Astrocyte (in vitro differentiated cells and primary cell): ENCODE results near the gene PTCH2. TPM values are rescaled to one million over a fixed set of nuclear protein-coding genes. Genes with fewer than 3 reads are reported as not detected.
"Not testable (repeated sequence)": the region's sequence is repeated elsewhere in the genome, so short reads cannot be mapped to it uniquely, and the experiment has no call there.

Experiments used
- DNase-seq: peaks from one replicate; pipeline ENCODE4 v3.0.0-alpha.2; 2010; ENCODE audit warnings: low read depth
- FAIRE-seq: peaks from 2 replicates; lab custom pipeline; 2011; peaks lifted over from hg19 to GRCh38; lab: Jason Lieb, UNC
- H2AFZ ChIP-seq: 2 replicates; pipeline ENCODE4 v1.6.0; 2012; ENCODE audit warnings: low read depth, low read length, inconsistent platforms
- H3K27ac ChIP-seq: 2 replicates; pipeline ENCODE4 v1.5.1; 2011; ENCODE audit warnings: low read depth, low read length, inconsistent platforms
- H3K27me3 ChIP-seq: 2 replicates; pipeline ENCODE4 v1.6.0; 2011; ENCODE audit warnings: low read length, inconsistent platforms; ENCODE audit not compliant: insufficient read depth
- H3K36me3 ChIP-seq: 2 replicates; pipeline ENCODE4 v1.5.1; 2011; ENCODE audit warnings: low read length, inconsistent platforms; ENCODE audit not compliant: insufficient read depth
- H3K4me1 ChIP-seq: 2 replicates; pipeline ENCODE4 v1.5.1; 2011; ENCODE audit warnings: low read length, inconsistent platforms; ENCODE audit not compliant: insufficient read depth
- H3K4me2 ChIP-seq: 2 replicates; pipeline ENCODE4 v1.6.0; 2012; ENCODE audit warnings: low read length, inconsistent platforms
- H3K4me3 ChIP-seq: 2 replicates; pipeline ENCODE4 v1.5.1; 2011; ENCODE audit warnings: low read depth, mild to moderate bottlenecking, low read length, inconsistent platforms; ENCODE audit not compliant: insufficient read depth
- H3K79me2 ChIP-seq: 2 replicates; pipeline ENCODE4 v1.6.0; 2012; ENCODE audit warnings: mild to moderate bottlenecking, low read length, inconsistent platforms; ENCODE audit not compliant: insufficient read depth
- H3K9ac ChIP-seq: 2 replicates; pipeline ENCODE4 v1.6.0; 2012; ENCODE audit warnings: mild to moderate bottlenecking, low read length, inconsistent platforms
- H3K9me3 ChIP-seq: 2 replicates; pipeline ENCODE4 v1.5.1; 2012; ENCODE audit warnings: low read depth, mild to moderate bottlenecking, low read length, inconsistent platforms; ENCODE audit not compliant: insufficient read depth
- H4K20me1 ChIP-seq: 2 replicates; pipeline ENCODE4 v1.6.0; 2012; ENCODE audit warnings: low read length, inconsistent platforms; ENCODE audit not compliant: insufficient read depth
- H3K27ac Mint-ChIP-seq: one replicate; pipeline ENCODE4 v1.8.0; 2021; ENCODE audit warnings: mild to moderate bottlenecking, mixed read lengths; ENCODE audit not compliant: unreplicated experiment
- H3K27me3 Mint-ChIP-seq: one replicate; pipeline ENCODE4 v1.8.0; 2021; ENCODE audit warnings: low read depth, mixed read lengths; ENCODE audit not compliant: unreplicated experiment
- H3K36me3 Mint-ChIP-seq: one replicate; pipeline ENCODE4 v1.8.0; 2021; ENCODE audit warnings: low read depth, mixed read lengths; ENCODE audit not compliant: unreplicated experiment
- H3K4me1 Mint-ChIP-seq: one replicate; pipeline ENCODE4 v1.8.0; 2021; ENCODE audit warnings: low read depth, mixed read lengths; ENCODE audit not compliant: unreplicated experiment
- H3K4me3 Mint-ChIP-seq: one replicate; pipeline ENCODE4 v1.8.0; 2021; ENCODE audit warnings: mild to moderate bottlenecking, moderate library complexity, mixed read lengths; ENCODE audit not compliant: unreplicated experiment
- H3K9me3 Mint-ChIP-seq: one replicate; pipeline ENCODE4 v1.8.0; 2021; ENCODE audit warnings: mild to moderate bottlenecking, mixed read lengths; ENCODE audit not compliant: unreplicated experiment
- EZH2 ChIP-seq: IDR thresholded peaks from 2 replicates; pipeline ENCODE4 v1.6.1; 2012; ENCODE audit warnings: mild to moderate bottlenecking, low read length, inconsistent platforms; ENCODE audit not compliant: insufficient read depth
- total RNA-seq: library from RNA; stranded (reverse); gene quantifications from 2 replicates; pipeline ENCODE4 v1.2.1, GENCODE V29; 2021
- TF ChIP-seq, protein P1 (sequence below): IDR thresholded peaks from 2 replicates; pipeline ENCODE4 v1.5.1; 2011; ENCODE audit warnings: low read depth, mild to moderate bottlenecking, inconsistent platforms, low read length, moderate library complexity; ENCODE audit not compliant: insufficient read depth

Gene PTCH2
- total RNA-seq, 1 donor from 2014 or later = 0.89 TPM

DNA sequence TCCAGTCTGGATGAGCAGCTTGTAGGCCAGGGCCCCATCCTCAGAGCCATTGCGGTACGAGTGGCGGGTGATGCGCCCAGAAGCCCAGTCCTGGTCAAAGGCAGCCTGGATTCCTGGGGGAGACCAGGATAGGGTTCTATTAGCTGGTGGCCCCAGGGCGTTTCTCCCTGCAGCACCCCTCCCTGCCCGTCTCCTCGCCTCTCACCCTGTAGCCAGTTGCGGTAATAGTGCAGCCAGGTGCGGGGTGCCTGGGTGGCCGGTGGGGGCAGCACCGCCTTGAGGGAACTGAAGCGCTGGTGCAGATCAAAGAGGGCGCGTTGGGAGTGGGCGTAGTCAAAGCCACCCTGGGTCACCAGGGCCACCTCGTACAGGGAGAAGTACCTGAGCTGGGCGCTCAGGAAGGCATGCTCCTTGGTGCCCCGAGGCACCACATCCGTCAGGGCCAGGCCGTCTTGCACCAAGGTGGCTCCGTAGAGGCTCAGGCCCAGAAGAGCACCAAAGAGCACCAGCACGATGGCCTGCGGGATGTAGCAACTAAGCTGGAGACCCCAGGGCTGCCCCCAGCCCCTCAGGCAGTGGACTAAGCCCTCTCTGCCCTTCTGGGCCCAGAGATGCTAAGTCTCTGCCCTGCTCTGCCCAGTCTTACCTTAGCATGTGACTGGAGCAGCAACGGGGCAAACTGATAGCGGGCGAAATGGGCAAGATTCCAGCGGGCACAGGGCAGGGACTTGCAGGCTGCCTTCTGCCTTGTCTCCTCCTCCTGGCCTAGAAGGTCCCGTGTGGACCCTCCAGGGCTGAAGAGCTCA, 15.7 kb downstream of the PTCH2 start:
- no peak overlapping the region for H3K27ac ChIP-seq
- no peak for DNase-seq
- H4K20me1 ChIP-seq = no peaks in the 10 kb centered on the region
- no peaks in the 10 kb centered on the region for H3K79me2 ChIP-seq
- H3K9me3 ChIP-seq = no peaks in the 10 kb centered on the region
- no peak overlapping the region for H2AFZ ChIP-seq
- no peak overlapping the region for H3K4me2 ChIP-seq
- no peaks in the 10 kb centered on the region for H3K4me1 Mint-ChIP-seq
- no peak overlapping the region for H3K27ac Mint-ChIP-seq
- no peaks in the 10 kb centered on the region for H3K27me3 ChIP-seq
- peaks cover 8% of the 10 kb centered on the region for H3K36me3 Mint-ChIP-seq
- peaks cover 15% of the 10 kb centered on the region for H3K9me3 Mint-ChIP-seq
- H3K4me3 Mint-ChIP-seq = no peak overlapping the region
- FAIRE-seq = no peak
- H3K36me3 ChIP-seq = no peaks in the 10 kb centered on the region
- no peaks in the 10 kb centered on the region for H3K4me1 ChIP-seq
- TF ChIP-seq, protein P1, sequence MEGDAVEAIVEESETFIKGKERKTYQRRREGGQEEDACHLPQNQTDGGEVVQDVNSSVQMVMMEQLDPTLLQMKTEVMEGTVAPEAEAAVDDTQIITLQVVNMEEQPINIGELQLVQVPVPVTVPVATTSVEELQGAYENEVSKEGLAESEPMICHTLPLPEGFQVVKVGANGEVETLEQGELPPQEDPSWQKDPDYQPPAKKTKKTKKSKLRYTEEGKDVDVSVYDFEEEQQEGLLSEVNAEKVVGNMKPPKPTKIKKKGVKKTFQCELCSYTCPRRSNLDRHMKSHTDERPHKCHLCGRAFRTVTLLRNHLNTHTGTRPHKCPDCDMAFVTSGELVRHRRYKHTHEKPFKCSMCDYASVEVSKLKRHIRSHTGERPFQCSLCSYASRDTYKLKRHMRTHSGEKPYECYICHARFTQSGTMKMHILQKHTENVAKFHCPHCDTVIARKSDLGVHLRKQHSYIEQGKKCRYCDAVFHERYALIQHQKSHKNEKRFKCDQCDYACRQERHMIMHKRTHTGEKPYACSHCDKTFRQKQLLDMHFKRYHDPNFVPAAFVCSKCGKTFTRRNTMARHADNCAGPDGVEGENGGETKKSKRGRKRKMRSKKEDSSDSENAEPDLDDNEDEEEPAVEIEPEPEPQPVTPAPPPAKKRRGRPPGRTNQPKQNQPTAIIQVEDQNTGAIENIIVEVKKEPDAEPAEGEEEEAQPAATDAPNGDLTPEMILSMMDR = no peak
- no peak for TF ChIP-seq EZH2
- H3K4me3 ChIP-seq = no peak overlapping the region
- no peak overlapping the region for H3K9ac ChIP-seq
- H3K27me3 Mint-ChIP-seq = peaks cover 8% of the 10 kb centered on the region

DNA sequence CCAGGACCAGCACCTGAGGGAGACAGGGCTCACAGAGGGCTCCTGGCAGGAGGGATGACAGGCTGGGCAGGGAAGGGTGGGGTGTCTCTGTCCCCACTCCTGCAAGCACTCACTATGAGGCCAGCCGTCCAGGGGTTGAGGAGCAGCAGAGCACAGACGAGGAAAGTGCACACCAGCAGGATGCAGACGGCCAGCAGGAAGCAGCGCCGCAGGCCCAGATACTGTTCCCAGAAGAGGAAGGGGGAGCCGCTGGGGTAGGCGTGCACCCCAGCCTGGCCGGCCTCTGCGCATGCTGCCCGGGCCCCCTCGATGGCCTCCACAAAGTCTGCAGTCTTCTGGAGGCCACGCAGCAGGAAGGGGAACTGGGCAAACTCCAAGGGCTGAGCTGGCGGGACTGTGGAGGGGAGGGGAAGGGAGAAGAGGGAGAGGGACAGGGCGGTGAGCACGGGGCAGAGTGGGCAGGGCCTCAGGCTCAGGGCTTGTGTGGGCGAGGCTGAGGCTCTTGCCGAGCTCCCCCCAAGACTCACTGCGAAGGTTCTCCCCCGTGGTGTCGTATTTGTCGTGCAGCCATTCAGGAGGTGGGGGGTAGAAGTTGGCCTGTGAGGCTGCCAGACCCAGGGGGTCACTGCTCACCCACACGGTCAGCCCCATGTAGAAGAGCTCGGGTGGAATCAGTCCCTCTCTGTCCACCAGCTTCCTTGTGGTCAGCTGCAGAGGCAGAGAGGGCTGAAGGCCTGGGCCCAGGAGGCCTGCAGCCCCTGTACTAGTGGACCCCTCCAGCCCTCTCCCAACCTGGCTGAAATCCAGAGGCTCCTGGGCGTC, 16.5 kb downstream of the PTCH2 start:
- no peak for TF ChIP-seq EZH2
- TF ChIP-seq, protein P1 = no peak
- H3K4me2 ChIP-seq = no peak overlapping the region
- H3K27ac ChIP-seq = no peak overlapping the region
- no peak overlapping the region for H2AFZ ChIP-seq
- FAIRE-seq (no peak), DNase-seq (no peak)
- H3K79me2 ChIP-seq = no peaks in the 10 kb centered on the region
- no peak overlapping the region for H3K4me3 ChIP-seq
- H3K27me3 ChIP-seq = no peaks in the 10 kb centered on the region
- H3K36me3 ChIP-seq = no peaks in the 10 kb centered on the region
- Mint-ChIP-seq H3K9me3 (peaks cover 13% of the 10 kb centered on the region), H3K27ac (no peak overlapping the region), H3K36me3 (peaks cover 8% of the 10 kb centered on the region), H3K27me3 (peaks cover 4% of the 10 kb centered on the region), H3K4me1 (no peaks in the 10 kb centered on the region), H3K4me3 (no peak overlapping the region)
- H3K9ac ChIP-seq = no peak overlapping the region
- no peaks in the 10 kb centered on the region for H4K20me1 ChIP-seq
- no peaks in the 10 kb centered on the region for H3K9me3 ChIP-seq
- H3K4me1 ChIP-seq = no peaks in the 10 kb centered on the region

DNA sequence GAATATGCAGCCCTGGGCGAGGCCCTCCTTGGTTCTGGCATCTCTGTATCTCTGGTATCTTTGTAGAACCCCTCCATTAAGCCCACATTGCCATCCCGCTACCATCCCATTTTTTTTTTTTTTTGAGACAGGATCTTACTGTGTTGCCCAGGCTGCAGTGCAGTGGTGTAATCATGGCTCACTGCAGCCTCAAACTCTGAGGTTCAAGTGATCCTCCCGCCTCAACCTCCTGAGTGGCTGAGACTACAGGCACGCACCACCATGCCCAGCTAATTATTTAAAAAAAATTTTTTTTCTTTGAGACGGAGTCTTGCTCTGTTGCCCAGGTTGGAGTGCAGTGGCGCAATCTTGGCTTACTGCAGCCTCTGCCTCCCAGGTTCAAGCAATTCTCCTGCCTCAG, 18.7 kb downstream of the PTCH2 start:
- H4K20me1 ChIP-seq, H3K4me1 ChIP-seq, FAIRE-seq, H3K27ac Mint-ChIP-seq, H3K4me2 ChIP-seq, H3K36me3 ChIP-seq, H3K4me3 Mint-ChIP-seq, H3K27me3 ChIP-seq, H3K27me3 Mint-ChIP-seq, H3K79me2 ChIP-seq, H3K9me3 ChIP-seq, H3K9ac ChIP-seq, H3K4me1 Mint-ChIP-seq, H2AFZ ChIP-seq, H3K4me3 ChIP-seq, H3K27ac ChIP-seq, H3K9me3 Mint-ChIP-seq, H3K36me3 Mint-ChIP-seq, DNase-seq: not testable (repeated sequence)
